HFF-Myc (cell line): Measurements from ENCODE around the gene PBX2.

Experiments used
- DNase-seq: peaks from one replicate; pipeline ENCODE4 v3.0.0-alpha.2; 2011; ENCODE audit warnings: low read depth; ENCODE audit errors: extremely low read depth
- H3K4me3 ChIP-seq: replicated peaks from 2 replicates; pipeline ENCODE4 v1.5.1; 2011; ENCODE audit warnings: low read depth, mild to moderate bottlenecking, control low read depth, low read length
- CTCF ChIP-seq: IDR thresholded peaks from 2 replicates; pipeline ENCODE4 v1.5.1; 2012; ENCODE audit warnings: mild to moderate bottlenecking, low read depth, low read length, control low read depth; ENCODE audit errors: missing control alignments

Gene PBX2

GRCh38 chr6:32176476-32177182 lies 13.4 kb downstream of the PBX2 start:
- no peak for TF ChIP-seq CTCF
- DNase-seq = no peak
- H3K4me3 ChIP-seq = peak overlapping the region; percentile 90

GRCh38 chr6:32175711-32176475 lies 14.1 kb downstream of the PBX2 start, which contains the start of gene AGPAT1:
Gene AGPAT1, minus strand, starts transcription at chr6:32176084. Its CDS starts 4,588 bp downstream, at chr6:32171496.
- no peak for TF ChIP-seq CTCF
- H3K4me3 ChIP-seq = peak within 1 kb of the TSS; percentile 90

GRCh38 chr6:32175322-32175710 lies 14.7 kb downstream of the PBX2 start:
- peak overlapping the region; percentile 90 for H3K4me3 ChIP-seq
- DNase-seq = no peak
- no peak for TF ChIP-seq CTCF

More at GRCh38 chr6:32175711-32176475, 14.1 kb downstream of the PBX2 start, which contains the start of gene AGPAT1:
- DNase-seq = peak; percentile 96

- H3K4me3 ChIP-seq = peak overlapping the region; percentile 90
- TF ChIP-seq CTCF = no peak
- DNase-seq = no peak
Measured at GRCh38 chr6:32174416-32174815, 15.6 kb downstream of the PBX2 start.

- H3K4me3 ChIP-seq = no peak overlapping the region
- no peak for TF ChIP-seq CTCF
- DNase-seq = no peak
Measured at GRCh38 chr6:32173051-32173727, 16.8 kb downstream of the PBX2 start.

- no peak overlapping the region for H3K4me3 ChIP-seq
- TF ChIP-seq CTCF = no peak
- DNase-seq = no peak
Measured at GRCh38 chr6:32171234-32171633, 18.8 kb downstream of the PBX2 start.
